ENCODE measurements around the gene RASSF4. TPM values are rescaled to one million over a fixed set of nuclear protein-coding genes. Genes with fewer than 3 reads are reported as not detected.

The RASSF4 gene
- total RNA-seq, 1 donor from 2014 or later = 40.0 TPM

DNA sequence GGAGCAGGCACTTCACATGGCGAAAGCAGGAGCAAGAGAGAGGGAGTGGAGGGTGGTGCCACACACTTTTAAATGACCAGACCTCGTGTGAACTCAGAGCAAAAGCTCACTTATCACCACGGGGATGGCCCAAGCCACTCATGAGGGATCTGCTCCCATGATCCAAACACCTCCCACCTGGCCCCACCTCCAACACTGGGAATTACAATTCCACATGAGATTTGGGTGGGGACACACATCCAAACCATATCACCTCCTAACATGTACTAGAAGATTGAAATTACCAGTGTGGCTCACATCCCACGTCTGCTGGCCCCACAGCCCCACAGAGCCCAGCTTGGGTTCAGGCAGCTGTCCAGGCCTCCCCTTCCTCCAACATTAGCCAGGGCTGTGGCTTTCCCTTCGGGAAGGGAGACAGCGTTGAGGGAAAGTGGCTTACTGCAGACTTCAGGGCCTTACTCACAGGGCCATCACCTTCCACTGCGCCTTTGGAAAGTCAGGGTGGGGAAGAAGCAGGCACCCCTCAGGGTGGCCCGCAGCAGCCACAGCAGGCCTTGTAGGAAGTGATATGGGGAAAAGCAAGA is 11.3 kb downstream of the RASSF4 start:
- no peak for DNase-seq (ENCODE audit: low spot score in 2 of 2)
- TF ChIP-seq, protein P1, sequence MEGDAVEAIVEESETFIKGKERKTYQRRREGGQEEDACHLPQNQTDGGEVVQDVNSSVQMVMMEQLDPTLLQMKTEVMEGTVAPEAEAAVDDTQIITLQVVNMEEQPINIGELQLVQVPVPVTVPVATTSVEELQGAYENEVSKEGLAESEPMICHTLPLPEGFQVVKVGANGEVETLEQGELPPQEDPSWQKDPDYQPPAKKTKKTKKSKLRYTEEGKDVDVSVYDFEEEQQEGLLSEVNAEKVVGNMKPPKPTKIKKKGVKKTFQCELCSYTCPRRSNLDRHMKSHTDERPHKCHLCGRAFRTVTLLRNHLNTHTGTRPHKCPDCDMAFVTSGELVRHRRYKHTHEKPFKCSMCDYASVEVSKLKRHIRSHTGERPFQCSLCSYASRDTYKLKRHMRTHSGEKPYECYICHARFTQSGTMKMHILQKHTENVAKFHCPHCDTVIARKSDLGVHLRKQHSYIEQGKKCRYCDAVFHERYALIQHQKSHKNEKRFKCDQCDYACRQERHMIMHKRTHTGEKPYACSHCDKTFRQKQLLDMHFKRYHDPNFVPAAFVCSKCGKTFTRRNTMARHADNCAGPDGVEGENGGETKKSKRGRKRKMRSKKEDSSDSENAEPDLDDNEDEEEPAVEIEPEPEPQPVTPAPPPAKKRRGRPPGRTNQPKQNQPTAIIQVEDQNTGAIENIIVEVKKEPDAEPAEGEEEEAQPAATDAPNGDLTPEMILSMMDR (IDR thresholded peaks at IDR 0.05) = no peak
- Histone ChIP-seq H3K4me3 (no peak overlapping the region), H3K4me1 (peaks cover 15 to 40% of the 10 kb centered on the region in 2 donors), H3K27me3 (no peaks in the 10 kb centered on the region), H3K36me3 (peaks cover 10 to 32% of the 10 kb centered on the region in 2 donors), H3K27ac (no peak overlapping the region), H3K9me3 (no peaks in the 10 kb centered on the region)
- intact Hi-C loops (cut with DNase I) = loop anchor here (5.0 to 10.0 kb wide), 3 partner anchors 666 to 1296 kb away; no protein-coding TSS in a partner anchor

DNA sequence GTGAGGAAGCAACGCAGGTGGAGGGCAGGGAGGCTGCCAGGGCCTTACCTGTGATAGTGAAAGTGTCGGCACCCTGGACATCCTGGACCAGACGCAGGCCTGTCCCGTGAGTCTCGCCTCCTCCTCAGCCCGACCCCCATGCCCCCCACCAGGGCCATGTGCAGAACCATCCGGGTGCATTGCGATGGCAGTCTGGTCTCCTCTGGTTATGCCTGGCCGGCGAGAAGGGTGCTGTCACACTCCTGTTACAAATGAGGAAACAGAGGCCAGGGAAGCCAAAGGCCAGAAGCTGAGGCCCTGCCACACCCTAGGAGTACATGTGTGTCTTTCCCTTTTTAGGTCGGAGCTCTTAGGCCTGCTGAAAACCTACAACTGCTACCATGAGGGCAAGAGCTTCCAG is 11.8 kb downstream of the RASSF4 start:
- H3K36me3 ChIP-seq = peaks cover 10 to 34% of the 10 kb centered on the region in 2 donors
- no peaks in the 10 kb centered on the region for H3K9me3 ChIP-seq
- DNase-seq (ENCODE audit: low spot score in 2 of 2) = no peak
- no peak overlapping the region for H3K4me3 ChIP-seq
- TF ChIP-seq, protein P1 (IDR thresholded peaks at IDR 0.05) = no peak
- H3K4me1 ChIP-seq = peaks cover 15 to 39% of the 10 kb centered on the region in 2 donors
- H3K27me3 ChIP-seq = no peaks in the 10 kb centered on the region
- no peak overlapping the region for H3K27ac ChIP-seq
- intact Hi-C loops (cut with DNase I) = loop anchor here (5.0 to 10.0 kb wide), 3 partner anchors 667 to 1297 kb away; no protein-coding TSS in a partner anchor

DNA sequence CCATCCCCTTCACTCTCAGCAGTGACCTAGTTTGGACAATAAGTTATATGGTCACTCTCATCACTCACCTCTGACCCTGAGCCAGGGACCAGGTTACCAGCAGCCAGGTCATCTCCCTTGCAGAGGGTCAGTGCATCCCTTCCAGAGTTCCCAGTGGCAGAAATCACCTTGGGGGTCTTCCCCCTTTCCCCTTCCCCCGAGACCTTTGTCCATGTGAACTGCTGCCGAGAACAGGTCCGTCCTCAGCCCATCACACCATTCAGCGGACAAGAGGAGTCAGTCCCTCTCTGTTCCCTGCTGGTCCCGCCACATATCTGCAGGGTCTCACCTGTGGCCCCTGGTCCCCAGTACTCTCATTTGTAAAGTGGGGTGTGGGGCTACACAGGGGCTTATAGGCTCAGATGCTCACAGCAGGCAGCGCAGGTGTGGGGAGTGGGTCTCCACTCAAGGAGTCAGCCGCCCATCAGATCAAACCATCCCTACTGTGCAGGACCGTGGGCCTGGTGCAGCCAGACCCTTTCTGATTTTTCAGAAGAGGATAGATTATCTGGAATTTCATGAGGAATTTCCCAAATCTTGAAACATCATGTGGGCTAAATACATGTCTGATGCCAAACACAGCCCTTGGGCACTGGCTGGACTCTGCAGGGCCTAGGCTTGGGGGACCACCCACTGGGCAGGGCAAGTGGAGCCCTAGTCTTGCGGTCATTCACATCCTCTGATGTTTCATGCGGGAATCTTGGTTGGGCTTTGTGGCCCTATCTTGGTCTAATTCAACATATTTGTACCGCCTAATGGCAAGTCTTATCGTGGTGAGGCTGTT is 12.5 kb downstream of the RASSF4 start:
- Histone ChIP-seq H3K36me3 (peaks cover 11 to 42% of the 10 kb centered on the region in 2 donors), H3K27ac (peak overlapping the region in 1 of 2 donors; percentile 21), H3K4me1 (peaks cover 15 to 33% of the 10 kb centered on the region in 2 donors), H3K4me3 (no peak overlapping the region), H3K27me3 (no peaks in the 10 kb centered on the region), H3K9me3 (no peaks in the 10 kb centered on the region)
- intact Hi-C loops (cut with DNase I) = loop anchor here (5.0 to 10.0 kb wide), 3 partner anchors 667 to 1297 kb away; no protein-coding TSS in a partner anchor
- TF ChIP-seq, protein P1 (IDR thresholded peaks at IDR 0.05) = no peak
- DNase-seq (ENCODE audit: low spot score in 2 of 2) = no peak

DNA sequence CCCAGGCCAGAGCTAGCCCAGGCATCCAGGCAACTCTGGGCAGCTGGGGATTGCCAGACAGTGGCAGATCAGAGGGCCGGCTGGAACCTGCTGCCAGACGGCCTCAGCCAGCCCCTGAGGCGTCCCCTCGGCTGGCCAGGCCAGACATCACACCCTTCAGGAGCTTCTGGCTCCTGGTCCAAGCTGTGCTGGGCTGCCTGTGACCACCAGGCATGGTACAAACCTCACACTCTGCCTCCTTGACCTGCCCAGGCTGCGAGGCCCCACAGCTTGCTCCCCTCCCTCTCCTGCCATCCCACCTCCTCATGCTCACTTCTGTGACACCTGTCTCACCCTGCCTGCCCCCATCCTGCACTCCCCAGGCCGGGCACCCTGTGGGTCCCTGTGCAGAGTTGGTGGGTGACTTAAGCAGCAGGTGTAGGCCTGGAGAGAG is 13.3 kb downstream of the RASSF4 start:
- no peak for DNase-seq (ENCODE audit: low spot score in 2 of 2)
- Histone ChIP-seq H3K27ac (peak overlapping the region; percentile 21 to 39), H3K27me3 (no peaks in the 10 kb centered on the region), H3K4me1 (peaks cover 9 to 26% of the 10 kb centered on the region in 2 donors), H3K4me3 (no peak overlapping the region), H3K36me3 (peaks cover 16 to 49% of the 10 kb centered on the region in 2 donors), H3K9me3 (no peaks in the 10 kb centered on the region)
- intact Hi-C loops (cut with DNase I) = loop anchor here (5.0 to 10.0 kb wide), 3 partner anchors 668 to 1298 kb away; no protein-coding TSS in a partner anchor
- TF ChIP-seq, protein P1 (IDR thresholded peaks at IDR 0.05) = no peak

DNA sequence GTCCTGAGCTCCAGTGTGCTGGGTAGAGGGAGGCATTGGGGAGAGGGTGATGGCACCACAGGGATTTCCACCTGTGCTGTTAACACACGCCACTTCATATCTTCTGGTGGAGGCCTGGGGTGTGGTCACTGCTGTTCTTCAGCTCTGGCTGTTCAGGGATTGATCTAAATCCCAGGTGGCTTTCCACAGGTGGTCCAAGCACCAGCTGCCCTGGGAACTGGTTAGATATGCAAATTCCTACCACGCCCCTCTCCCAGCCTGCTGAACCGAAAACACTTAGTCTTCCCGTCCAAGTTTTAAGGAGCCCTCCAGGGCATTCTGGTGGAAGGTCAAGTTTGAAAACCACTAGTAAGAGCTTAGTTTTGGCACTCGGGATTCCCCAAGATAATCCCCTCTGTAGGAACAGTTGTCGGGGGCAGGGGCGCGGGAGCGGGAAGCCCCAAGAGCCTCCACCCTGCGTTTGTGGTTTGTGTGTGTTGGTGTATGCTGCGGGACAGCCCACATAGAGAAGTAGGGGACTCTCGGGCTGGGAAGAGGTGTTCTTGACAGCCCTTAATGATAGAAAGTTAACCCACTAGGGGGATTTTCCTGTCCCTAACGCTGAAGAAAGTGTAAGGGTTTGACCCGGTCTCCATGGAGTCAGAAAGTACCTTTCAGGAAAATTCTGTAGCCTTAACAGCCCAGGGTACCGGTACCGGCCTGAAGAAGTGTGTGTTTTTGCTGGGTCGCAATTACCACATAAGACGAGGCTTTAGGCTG is 13.9 kb downstream of the RASSF4 start:
- peaks cover 16 to 55% of the 10 kb centered on the region in 2 donors for H3K36me3 ChIP-seq
- H3K4me3 ChIP-seq = no peak overlapping the region
- TF ChIP-seq, protein P1 (IDR thresholded peaks at IDR 0.05) = no peak
- intact Hi-C loops (cut with DNase I) = loop anchor here (5.0 to 10.0 kb wide), 3 partner anchors 669 to 1299 kb away; no protein-coding TSS in a partner anchor
- no peak for DNase-seq (ENCODE audit: low spot score in 2 of 2)
- no peaks in the 10 kb centered on the region for H3K27me3 ChIP-seq
- peaks cover 4 to 20% of the 10 kb centered on the region in 2 donors for H3K4me1 ChIP-seq
- peak overlapping the region; percentile 89 to 91 for H3K27ac ChIP-seq
- no peaks in the 10 kb centered on the region for H3K9me3 ChIP-seq
